Medulla oblongata (tissue), 1 donor: ENCODE data around the gene PALLD.

Experiments
- DNase-seq: peaks from one replicate; pipeline ENCODE4 v3.0.0-alpha.2; 2015; ENCODE audit errors: extremely low spot score

Gene PALLD

DNA sequence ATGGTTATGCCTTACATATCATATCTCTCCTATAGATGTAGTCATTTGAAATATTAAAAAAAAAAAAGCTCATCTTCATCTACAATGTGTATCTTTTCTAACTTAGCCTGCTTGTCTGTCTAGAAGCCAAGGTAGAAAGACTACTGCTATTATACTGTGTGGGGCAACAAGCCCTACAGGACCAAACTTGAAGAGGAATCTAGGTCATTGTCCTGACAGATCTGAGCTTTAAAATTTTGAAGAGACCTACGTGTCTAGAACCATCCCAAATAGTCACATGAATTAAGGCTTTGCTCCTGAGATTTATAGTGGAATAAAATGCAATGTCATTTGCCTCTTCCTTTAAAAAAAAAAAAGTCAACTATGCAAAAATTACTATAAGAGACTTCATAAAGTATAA lies 95.8 kb downstream of the PALLD start:
- DNase-seq = no peak

DNA sequence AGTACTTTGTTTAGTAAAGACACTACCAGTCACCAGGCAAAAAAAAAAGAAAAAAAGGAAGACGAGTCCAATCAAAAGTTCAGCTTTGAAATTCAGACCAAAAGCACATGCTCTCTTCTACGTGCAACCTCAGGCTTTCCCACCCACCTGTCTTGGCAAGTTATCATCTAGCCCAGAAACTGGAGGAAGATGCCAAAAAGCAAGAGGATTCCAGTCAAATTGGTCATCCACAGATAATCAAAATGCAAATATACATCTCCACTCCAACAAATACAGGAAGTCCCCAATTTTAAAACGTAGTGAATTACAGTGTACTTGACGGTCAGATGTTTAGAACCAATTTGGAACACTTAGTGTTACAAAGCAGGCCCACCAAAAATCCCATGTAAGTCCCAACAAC lies 96.5 kb downstream of the PALLD start:
- DNase-seq = no peak

DNA sequence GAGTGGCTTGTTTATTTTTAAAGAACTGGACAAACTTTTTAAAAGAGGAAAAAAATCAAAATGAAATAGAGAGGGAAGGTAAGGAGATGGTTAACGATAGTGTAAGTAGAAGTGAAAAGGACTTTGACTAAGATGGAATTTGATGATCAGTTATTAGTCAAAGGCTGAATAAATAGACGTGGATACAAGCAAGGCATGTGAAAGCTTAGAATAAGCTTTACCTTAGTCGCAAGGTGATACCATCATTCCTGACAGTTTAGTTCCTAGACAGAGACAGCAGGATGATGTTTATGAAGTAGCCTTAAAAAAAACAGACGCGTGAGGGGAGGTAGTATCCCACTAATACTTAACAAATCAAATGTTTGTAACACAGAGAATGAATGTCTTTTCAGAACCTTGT lies 97.3 kb downstream of the PALLD start:
- DNase-seq = no peak

DNA sequence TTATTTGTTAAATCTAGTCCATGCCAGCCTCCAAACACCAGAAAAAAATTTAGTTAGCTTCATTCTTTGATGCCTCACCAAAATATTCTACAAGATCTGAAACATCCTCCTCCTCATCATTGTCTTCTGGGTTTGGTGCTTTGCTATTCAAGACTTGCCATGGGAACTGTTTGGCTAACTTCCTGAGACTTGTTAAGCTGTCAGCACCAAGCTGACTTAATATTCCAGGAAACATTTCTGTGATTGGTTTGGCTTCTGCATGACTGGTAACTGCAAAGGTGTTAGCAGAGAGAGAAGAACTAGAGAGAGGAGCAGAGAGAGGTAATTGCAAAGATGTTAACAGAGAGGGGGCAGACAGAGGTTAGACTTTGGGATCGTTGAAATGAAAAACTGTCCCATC lies 101.3 kb downstream of the PALLD start:
- no peak for DNase-seq

DNA sequence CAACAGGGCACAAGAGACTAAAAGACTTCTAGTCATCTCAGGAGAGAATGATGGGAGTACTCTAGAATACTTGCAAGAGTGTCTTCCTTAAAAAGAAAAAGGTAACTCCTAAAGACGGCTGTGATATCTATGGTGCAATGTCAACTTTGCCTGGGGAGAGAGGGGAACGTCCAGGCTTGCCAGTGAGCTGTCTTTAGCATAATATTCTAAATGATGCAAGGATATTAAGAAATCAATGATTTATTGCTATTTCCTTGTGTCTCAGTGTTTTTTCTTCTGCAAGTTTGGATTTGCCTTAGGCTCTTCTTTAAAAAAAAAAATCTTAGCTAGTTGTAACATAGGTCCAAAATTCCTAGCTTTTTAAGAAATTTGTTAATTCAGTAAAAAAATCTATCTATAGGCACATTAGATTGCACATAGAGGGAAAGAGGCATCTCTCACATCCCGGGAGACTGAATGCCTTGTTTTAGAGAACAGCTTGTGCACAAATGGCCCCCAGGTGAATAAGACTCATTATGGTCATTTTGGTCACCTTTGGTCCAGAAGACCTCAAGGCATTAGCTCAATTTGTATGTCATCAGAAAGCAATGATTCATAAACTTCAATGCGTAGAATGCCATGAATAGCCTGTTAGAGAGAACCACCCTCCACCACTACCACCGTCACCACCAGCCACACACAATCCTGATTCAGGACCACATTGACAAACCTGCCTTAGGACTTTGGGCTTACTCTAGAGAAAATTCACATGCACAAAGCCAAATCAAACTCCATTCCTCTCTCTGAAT lies 104.1 kb downstream of the PALLD start:
- no peak for DNase-seq

DNA sequence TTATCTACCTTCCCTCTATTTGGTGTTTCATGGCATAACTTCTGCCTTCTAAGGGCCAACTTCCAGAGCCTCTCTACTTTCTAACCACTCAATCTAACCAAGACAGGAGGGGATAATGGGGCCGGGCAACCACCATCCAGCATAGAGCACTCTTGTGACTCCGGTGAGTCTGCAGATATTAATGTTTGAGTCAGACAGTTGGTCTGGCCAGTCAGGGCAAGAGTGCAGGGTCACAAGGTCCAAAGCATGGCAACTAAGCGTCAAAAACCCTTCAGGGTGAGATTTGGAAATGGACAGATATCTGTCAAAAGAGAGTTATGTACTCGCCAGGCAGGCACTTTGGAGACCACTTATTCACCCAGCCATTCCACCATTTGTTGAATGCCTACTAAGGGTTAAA lies 105.0 kb downstream of the PALLD start:
- no peak for DNase-seq

DNA sequence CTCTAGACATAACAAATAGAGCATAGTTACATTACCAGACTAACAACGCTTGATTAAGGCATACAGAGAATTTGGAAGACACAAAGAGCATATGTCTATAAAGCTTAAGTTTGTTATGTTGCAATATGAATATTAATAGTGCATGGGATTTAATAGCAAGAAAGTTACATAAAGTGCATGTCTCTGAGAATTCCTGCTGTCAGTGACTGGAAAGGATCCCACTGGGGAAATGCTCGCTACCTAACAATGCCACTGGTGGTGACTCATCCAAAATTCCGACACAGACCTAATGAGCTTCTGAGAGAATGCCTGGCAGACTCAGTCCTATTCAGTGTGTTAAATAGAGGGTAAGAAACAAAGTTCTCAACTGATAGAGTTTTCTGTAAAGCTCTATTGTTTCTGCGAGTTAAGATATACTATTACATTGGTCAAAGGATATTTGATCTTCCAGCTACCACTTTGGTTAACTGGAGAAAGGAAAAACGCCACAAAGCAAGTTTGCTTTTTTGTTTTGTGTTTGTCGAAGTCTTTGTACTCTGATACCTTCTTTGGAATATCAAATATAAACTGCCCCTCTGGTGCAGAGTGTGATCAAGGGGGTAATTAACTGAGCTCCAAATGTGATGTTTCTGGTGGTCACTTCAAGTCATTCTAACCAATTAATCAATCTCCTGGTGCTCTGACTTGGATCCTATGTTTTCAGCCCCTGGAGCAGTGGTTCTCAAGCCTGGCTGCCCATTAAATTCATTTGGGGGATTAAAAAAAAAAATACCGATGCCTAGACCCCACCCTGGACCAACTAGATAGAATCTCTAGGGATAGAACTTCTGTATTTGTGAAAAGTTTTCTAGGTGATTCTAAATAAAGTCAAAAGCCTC lies 107.9 kb downstream of the PALLD start:
- DNase-seq = peak; percentile 30

DNA sequence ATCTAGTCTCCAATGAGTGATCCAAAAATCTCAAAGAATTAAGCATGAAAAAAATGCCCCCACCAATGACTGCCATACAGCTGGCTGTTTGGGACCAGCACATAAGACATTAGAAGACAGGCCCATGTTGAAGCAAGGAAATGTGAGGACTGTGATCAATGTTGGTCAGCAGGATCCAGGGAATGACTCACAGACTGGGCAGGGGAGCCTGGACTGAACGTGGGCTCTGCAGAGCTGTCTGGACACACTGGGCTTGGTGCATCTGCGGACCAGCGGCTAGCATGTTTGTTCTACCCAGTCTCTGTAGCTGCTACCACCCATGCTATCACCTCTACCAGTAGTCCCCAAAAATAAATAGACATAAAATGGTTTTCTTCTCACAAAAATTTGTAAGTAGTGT lies 108.6 kb downstream of the PALLD start:
- no peak for DNase-seq

DNA sequence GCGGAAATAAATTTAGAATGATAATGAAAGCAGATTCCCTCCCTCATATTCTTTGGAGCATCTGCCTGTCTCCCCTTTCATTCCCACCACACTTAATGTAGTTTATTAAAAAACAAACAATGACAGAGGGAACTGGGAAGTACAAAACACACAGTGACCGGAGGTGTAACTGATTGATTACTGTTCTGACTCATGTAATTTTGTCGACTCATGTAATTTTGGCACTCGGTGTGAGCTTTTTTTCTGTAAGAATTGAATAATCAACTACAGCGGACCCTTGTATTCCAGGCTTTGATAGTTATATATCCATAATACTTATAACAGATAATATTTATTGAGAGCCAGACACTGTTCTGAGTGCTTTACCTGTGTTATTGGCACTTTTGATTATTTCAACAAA lies 110.4 kb downstream of the PALLD start:
- DNase-seq = no peak

DNA sequence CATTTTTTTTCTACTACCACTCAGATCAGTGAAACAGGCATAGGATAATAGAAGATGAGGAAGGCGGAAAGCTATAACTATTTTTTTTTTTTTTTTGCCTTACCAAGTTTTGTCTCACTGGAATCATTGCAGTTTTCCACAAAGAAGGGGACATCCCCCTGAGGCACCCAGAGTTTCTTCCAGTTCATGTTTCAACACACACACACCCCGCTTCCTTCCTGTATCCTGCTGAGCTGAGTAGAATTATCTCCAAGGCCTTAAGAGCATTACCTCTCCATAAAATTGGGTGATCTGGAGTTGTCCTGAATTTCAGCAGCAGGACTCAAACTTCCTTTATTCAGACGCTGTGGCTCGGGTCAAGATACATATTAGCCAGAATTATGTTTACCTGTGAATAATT lies 111.9 kb downstream of the PALLD start:
- DNase-seq = no peak

DNA sequence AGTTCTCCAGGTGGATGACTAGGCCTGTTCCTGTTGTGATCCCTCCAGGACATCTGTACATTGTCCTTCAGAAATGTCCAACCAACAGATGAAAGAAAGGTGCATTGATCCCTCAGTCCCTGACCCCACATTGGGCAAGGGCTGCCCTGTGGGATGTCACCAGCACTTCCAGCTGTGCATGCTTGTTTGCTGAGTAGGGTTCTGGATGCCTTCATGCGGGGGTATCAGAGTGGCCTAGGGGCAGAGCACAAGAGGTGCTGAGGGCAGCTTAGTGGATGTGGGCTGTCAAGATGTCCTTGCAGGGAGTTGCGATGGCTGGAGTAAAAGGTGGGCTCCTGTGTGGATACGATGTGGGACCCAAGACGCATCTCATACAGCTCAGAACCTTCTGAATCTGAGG lies 112.5 kb downstream of the PALLD start:
- no peak for DNase-seq

DNA sequence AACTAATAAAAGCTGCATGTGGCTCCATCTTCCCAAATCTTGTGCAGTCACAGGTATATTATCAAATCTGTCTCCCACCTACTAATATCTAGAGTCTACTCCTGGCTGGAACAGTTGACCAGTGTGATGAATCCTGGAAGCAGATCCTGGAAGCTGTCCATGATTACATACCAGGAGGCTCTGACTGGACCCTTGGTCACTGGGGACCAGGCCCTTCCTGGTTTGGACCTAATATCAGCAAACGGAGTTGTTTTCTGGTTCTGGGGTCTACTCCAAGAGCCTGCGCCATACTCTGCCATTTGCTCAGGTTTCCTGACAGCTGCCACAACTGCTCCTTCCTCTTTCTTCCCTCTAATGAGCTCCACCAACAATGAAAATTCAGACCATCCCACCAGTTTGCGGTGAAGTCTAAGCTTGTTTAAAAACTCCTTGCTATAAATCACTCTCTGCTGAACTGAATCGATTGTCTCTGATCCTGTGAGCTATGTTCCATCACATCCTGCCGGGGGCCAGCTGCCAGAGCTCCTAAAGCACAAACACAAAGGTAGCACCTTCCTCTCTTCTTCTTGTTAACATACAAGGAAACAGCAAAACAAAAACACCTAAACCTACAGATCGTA lies 114.2 kb downstream of the PALLD start:
- DNase-seq = no peak

DNA sequence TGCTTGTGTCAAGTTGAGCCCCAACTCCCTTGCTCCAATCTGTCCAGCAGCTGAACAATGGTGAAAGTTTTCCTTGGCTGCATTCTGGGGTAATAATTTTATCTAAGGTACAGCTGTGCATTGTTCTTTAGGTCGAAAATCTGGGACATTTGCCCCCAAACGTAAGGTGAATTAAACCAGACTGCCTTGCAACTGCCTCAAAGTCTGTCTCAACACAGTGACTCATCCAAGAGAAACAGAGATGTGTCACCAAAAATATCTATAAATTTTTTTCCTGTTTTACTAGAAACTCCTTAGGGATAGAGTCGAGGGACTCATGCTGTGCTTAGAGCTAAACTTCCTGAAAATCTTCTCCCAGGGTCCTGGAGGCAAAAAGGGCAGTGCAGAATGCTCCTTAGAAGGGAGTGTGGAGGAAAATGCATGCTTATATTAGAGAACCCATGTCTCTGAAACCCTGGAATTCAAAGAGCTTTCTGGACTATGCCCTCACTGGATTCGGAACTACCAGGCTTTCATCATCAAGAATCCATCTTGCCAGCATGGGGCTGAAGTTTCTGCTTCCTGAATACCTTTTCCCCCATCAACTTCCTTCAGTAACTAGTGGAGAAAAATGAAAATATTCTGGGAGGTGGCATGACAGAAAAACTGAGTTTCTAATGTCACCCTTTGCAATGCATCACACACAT lies 115.7 kb downstream of the PALLD start:
- DNase-seq = no peak

DNA sequence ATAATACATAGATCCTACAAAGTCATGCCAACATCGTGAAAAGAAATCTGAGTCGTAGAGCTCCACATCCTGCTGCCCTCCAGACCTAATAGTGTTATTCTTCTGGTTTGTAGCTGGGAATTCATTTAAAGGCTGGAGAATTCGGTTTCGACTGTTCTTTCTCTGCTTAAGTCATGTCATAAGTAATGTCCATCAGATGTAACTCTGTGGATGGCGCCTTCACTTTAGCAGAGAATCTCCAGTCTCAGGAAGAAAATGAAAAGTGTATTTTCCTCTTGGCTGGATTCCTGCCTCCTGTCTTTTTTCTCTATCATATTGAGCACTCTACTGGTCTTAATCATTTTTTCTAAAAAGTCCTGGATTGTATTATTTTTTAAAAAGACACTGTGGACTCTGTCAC lies 117.0 kb downstream of the PALLD start:
- no peak for DNase-seq

DNA sequence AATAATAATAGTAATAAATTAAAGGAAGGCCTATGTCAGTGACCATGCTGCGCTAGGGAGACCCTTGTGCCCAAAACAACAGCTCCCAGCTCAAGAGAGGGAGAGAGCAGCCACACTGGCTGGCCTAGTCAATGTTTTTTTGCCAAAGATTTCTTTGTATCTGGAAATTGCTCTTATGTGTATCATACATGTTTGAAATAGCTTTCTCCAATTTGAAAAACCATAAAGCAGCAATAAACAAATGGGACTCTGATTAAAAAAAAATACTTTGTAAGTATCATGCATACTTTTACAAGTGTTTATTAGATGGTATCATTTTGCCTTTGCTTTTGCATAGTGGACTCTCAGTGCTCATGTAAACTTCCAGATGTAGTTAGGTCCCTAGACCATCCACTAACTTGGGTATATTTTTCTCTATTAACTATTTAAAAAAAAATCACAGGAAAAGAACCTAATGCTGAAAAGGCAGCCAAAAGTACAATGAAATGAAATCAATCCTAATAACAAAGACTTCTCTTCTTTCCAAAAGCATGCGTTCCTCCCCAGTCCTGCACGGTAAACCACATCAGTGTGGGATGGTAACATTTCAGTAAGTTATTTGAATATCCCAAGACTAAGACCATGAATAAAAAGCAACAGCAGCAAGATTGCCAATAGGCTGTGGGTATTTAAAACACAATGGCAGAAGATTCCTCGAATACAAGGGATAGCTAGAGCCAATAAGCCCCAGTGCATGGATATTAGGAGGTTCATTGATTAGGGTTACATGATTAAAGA lies 117.6 kb downstream of the PALLD start:
- no peak for DNase-seq

DNA sequence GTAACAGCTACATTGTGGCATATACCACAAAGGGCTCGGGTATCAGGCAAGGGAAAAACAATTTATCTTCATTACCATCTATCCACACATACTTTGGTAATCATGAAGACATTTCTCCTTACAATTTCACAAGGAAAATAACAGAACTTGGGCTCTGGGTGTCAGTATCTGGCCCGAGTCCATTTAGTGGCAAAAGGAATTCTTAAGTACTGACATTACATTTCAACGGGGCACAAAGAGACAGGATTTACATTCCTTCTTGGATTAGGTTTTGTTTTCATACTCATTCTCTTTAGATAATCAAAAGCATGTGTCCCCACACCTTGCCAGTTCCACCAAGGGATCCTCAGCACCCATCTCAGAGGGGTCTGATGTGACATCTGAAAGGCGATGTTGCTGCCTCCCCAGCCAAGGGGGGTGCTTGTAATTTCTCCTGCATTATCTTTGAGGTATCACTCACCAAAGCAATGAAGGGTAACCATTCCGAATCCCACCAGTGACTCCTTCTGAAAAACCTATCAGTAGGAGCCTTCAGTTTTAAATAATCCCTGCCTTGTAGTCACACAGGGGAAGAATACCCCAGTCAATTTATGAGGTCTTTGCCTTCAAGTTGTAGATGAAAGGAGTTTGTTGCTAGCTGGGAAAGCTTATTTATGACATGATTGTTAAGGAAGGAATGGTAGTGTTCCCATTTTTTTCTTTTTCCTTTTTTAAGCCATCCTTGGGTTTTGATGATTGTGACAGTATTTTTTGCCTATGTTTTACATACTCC lies 118.6 kb downstream of the PALLD start:
- no peak for DNase-seq

DNA sequence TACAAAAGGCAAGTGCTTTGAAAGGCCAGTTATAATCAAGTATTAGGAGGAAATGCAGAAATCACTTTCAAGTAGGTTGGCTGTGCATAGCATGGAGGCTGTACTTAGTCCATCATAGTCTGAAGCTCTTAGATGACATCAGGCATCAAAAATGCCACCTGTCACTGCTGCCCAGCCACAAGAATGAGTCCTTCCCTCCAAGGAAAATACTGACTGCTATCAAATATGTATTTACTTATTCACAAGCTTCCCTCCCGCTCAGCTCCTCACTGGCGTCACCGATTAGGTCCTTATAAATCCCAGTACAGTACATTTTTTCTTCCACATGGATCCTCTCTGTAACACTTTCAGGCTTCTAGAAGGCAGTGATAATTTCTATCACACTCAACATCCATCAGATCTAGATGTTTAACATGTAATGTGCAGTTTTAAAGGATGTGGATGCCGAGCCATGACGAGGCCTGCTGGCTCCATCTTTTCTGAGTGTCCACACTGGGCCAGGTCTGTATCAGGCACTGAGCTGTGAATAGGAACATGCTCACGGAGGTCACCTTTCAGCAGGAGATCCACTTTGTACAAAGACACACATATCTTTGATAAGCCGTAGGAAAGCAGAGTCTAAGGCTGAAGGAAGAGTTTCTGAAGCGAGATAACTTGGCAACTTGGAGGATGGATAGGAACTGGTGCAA lies 121.9 kb downstream of the PALLD start:
- no peak for DNase-seq

DNA sequence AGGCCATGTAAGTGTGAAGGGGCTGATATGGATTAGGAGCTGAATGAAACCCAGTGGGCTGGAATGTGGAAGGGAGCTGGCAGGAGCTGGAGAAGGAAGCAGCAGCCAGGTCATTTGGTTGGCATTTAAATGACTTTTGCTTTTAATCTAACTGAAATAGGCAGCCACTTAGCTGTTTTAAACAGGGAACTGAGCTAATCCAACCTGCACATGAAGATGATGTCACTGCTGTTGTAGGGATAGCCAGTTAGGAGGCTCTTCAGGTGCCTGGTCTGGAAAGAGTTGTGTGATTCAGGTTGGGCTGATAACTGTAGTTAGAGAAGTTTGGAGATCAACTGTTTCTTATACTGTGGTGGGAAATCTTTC lies 122.4 kb downstream of the PALLD start:
- no peak for DNase-seq

DNA sequence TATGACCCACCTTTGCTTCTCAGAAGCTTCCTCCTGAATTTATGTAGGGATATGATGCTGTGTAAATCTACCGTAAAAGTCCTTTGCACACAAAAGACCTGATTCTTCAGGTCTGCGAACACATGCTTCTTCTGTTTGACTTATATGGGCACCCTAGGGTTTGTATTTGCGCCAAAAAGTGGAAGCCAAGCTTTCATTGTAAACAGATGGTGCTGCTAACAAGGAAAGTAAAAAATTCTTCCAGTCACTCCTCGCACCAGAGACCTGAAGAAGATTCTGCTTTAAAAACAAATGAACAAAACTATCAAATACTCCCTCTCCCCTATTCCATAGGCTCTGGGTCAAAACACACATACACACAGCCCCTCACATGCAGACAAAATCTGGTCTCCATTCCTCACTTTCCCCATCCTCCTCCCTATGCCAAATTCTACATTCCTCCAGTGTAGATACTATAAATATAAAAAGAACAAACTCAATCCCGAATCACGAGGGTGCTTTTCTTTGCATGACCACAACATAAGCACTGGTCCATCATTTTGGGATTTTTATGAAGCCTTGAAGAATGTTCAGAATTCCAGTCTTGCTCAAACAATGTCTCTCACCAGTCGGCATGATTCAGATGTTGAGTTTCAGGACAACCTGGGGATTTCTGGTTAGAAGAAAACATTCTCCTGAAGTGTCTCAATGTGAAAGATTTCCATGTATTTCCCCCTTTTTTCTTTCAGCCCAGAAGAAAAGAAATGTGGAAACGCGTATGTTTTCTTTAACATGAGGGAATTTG lies 125.1 kb downstream of the PALLD start:
- no peak for DNase-seq
